HL-60/S4 treated with retinoic acid at 250 ng/mL for 4 days and 3 days (cell line): Measurements from ENCODE around the gene PTPRS.
"Not testable (repeated sequence)": the region's sequence is repeated elsewhere in the genome, so short reads cannot be mapped to it uniquely, and the experiment has no call there.

Source experiments
- in situ Hi-C: fragments of 300-500 bp; cut with MboI; formaldehyde crosslinking; loops from 2 replicates; pipeline ENCODE4 v1.7.0; 2022; ENCODE audit warnings: low sequenced_read_pairs

The PTPRS gene

DNA sequence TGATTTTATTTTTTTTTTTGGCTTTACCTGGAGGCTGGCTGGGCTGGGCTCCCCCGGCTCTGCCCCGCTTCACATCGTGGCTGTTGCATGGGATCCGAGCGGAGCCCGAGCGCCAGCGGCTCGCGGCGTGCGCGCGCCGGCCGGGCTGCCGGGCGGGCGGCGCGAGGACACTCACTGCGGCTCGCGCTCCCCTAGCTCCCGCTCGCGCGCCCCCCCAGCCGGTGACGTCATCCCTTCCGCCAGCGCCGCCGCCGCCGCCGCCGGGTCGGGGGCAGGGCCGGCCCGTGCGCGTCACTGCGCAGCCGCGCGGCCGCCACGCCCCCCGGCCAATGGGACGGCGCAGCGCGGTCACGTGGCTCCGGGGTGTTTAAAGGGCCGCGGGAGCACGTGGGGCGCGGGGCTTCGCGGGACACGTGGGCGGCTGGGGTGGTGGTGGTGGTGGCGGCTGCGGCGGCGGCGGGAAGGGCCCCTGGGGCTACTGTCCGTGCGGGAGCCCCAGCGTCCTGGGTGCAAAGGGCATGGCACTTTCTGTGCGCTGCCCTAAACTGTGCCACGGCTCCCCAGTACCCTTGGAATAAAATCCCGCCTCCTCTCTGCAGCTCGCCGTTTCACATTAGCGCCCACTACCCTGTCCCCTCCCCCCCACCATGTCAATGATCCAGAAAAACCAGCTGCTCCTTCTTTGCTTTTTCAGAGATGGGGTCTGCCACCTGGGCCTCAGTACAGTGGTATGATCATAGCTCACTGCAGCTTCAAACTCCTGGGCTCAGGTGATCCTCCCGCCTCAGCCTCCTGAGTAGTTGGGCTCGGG is at the start of gene PTPRS:
Gene PTPRS, minus strand, starts transcription at position 176 of the 811 bp plus-strand sequence. CDS start 54,672 bp downstream, outside the sequence.
- in situ Hi-C loops, result no loop called here

DNA sequence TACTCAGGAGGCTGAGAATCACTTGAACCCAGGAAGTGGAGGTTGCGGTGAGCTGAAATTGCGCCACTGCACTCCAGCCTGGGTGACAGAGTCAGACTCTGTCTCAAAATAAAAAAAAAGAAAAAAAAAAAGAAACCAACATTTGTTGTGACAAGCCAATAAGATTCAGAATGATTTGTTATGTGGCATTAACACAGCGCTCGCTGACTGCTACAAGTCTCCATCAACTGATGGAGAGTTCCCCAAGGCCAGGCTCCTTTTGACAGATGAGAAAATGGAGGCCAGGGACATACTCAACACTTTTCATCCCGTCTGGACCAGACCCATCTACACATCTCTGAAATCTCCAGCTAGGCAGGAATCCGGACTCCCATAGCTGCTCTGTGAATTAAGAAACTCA is 48.7 kb upstream of the PTPRS start:
- in situ Hi-C loops, result no loop called here

DNA sequence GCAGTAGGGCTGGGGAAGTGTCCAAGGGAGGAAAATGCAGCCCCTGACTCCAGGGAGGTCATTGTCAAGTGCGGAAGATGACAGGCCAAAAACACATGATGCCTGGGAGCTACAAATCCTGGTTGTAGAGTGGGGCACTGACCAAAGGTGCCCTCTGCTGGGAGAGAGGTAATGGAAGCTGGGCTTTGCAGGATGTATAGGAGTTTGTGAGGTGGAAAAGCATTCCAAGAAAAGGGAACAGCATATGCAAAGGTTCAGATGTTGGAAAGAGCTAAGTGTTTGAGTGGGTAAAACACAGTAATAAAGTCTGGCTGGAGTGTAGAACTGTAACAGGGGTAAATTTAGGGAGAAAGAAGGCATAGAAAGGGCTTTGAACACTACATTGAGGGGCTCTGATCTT is 46.9 kb upstream of the PTPRS start:
- in situ Hi-C loops, result no loop called here

DNA sequence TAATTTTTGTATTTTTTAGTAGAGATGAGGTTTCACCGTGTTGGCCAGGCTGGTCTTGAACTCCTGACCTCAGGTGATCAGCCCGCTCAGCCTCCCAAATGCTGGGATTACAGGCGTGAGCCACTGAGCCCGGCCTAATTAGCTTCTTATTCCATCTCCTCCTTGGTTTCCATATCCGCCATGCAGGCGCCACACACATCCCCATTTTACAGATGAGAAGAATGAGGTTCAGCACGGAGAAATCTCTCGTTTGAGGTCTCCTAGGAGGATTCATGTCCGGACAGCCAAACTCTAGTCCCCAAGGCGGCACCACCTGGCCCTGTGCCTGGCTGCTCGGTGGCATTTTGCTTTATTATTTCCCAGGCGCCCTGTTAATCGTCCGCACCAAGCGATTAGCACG is 46.2 kb upstream of the PTPRS start:
- in situ Hi-C loops, result no loop called here

DNA sequence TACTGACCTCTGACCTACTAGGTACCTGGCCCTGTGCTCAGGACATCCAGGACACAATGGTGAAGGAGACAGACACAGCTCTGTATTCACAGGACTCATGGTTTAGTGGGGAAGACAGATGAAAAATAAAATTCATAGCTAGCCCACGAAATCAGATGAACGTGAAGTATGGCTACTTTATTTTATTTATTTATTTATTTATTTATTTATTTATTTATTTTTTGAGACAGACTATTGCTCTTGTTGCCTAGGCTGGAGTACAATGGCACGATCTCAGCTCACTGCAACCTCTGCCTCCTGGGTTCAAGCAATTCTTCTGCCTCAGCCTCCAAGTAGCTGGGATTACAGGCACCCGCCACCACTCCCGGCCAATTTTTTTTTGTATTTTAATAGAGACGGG is 40.6 kb upstream of the PTPRS start:
- in situ Hi-C loops, result not testable (repeated sequence)

DNA sequence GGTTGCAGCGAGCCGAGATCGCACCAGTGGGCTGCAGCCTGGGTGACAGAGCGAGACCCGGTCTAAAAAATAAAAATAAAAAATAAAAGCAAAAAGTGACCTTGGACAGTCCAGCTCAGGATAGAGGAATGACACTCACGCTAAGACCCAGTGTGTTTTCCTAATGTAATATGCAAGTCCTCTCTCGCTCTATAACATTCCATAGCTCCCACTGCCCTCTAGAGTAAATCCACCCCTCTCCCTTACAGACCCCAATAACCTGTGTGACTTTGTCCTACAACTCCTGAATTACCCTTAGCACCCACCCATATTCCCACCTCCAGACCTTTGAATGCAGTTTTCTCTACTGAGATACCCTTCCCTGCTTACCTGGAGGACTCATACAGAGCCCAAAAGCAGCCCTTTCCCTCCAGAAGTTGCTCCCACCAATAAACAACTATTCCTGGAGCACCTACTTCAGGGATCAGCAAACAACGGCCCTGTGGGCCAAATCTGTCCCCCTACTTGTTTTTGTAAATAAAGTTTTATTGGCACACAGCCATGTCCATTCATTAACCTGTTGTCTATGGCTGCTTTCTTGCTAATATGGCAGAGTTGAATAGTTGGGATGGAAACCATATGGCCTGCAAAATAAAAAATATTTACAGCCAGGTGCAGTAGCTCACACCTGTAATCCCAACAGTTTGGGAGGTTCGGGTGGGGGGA is 39.8 kb upstream of the PTPRS start:
- in situ Hi-C loops, result no loop called here

DNA sequence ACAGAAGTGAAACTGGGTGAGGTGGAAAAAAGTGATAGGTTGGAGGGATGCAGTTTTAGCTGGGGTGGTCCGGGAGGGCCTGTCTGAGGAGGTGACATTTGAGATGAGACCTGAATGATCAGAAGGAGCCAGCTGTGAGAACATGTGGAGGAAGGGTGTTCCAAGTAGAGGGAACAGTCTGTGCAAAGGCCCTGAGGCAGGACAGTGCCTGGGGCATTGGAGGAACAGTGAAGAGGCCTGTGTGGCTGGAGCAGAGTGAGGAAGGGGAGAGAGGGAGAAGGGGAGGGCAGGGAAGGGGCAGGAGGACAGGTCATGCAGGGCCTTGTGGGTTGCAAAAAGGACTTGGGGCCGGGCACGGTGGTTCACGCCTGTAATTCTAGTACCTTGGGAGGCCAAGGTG is 36.3 kb upstream of the PTPRS start:
- in situ Hi-C loops, result no loop called here

DNA sequence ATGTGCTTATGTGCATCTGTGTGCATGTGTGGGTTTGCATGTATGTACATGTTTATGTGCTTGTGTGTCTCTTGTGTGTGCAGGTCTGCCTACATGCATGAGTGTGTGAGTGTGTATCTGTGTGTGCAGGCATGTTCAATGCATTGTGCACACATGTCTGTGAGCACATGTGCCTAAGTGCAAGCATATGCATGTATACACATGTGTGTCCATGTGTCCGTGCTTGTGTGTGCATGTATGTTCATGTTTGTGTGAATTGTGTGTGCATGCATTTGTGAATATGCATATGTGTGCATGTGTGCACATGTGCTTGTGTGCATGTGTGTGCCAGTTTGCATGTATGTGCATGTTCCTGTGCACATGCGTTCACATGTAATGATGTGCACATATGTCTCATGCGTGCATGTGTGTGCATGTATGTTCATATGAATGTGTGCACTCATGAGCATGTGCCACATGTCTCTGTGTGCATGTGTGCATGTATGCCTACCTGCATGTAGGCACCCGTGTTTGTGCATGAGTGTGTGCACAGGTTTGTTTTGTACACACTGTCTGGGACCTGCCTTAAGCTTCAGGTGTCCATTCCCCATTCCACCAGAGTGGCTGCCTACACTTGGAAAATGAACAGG is 32.1 kb upstream of the PTPRS start:
- in situ Hi-C loops, result no loop called here

DNA sequence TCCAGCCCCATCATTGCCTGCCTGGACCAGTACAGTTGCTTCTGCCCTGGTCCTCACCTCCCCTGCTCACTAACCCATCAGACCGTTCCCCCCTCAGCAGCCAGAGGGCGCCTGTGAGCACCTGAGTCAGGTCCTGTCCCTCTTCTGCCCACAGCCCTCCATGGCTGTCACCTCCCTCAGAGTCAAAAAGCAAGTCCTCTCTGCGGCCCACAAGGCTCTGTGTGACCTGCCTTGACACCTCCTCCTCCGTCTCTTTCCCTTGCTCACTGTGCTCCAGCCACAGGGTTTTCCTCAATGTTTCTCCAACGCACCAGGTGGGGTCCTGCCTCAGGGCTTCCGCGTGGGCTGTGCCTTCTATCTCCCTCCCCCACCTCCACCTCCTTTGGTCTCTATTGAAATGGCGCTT is 29.4 kb upstream of the PTPRS start:
- in situ Hi-C loops, result no loop called here

DNA sequence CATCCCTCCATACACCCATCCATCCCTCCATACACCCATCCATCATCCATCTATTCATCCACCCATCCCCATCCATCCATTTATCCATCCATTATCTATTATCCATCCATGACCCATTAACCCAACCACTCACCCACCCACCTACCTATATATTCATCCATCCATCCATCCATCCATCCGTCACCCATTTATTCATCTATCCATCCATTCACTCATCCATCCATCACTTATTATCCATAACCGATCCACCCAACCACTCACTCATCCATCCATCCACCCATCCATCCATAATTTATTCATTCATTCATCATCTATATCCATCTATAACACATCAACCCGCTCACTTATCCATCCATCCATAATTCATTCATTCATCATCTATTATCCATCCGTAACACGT is 28.7 kb upstream of the PTPRS start:
- in situ Hi-C loops, result no loop called here

DNA sequence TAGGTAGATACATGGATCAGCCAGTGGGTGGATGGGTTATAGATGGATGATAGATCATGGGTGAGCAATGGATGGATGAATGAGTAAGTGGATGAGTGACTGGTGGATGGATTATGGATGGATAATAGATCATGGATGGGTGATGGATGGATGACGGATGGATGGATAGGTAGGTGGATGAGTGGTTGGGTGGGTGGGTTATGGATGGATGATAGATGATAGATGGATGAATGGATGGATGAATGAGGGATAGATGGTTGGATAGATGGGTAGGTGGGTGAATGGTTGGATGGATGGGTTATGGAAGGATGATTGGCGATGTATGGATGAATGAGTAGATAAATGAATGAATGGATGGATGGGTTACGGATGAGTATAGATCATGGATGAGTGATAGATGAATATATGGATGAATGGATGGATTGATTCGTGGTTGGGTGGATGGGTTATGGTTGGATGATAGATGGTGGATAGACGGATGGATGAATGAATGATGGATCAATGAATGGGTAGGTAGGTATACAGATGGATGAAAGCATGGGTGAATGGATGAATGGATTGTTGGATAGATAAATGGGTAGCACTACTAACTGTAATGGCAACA is 27.0 kb upstream of the PTPRS start:
- in situ Hi-C loops, result no loop called here

DNA sequence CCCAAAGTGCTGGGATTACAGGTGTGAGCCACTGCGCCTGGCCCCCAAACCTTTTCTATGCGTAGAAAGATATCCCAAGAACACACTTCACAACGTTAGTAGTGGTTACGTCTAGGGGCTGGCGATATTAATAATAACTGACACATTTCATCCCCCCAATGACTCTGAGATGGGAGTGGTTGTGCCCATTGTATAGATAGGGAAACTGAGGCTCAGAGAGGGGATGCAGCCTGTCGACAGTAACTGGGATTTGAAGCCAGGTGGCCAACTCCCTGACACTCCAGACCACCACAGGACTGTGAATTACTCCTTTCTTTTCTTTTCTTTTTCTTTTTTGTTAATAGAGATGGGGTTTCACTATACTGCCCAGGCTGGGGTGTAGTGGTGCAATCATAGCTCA is 25.3 kb upstream of the PTPRS start:
- in situ Hi-C loops, result no loop called here

DNA sequence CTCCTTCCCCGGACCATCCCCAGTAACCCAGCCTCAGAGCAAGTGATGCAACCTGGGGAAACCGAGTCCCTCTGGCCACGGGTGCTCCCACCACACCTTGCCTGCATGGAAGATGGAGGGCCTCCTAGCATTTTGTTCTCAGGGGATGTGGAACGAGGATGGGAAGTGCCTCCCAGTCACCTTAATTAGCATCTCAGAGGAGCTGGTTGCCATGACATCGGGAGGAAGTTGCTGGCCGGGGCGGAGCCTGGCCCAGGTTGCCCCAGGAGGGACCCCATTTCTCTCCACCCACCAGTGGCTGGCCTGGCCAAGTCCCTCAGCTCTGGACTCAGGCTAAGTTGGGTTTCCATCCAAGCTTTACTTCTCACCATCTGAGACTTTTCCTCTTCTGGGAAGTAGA is 24.1 kb upstream of the PTPRS start:
- in situ Hi-C loops, result no loop called here

DNA sequence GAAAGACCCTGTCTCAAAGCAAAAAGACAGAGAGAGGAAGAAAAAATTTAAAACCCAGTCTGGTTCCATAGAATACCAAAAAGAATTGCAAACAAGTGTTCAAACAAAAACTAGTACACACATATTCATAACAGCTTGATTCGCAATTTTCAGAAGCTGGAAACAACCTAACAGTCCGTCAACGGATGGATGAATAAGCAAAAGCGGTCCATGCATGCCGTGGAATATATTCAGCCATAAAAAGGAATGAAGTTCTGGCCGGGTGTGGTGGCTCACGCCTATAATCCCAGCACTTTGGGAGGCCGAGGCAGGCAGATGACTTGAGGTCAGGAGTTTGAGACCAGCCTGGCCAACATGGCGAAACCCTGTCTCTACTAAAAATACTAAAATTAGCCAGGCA is 21.2 kb upstream of the PTPRS start:
- in situ Hi-C loops, result not testable (repeated sequence)

DNA sequence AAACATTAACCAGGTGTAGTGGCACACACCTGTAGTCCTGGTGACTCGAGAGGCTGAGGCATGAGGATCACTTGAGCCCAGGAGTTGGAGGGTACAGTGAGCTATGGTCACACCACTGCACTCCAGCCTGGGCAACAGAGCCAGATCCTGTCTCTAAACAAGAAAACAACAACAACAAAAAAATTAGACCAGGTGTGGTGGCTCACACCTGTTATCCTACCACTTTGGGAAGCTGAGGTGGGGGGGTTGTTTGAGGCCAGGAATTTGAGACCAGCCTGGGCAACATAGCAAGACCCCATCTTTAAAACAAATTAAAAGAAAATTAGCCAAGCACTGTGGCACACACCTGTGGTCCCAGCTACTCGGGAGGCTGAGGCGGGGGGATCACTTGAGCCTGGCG is 20.8 kb upstream of the PTPRS start:
- in situ Hi-C loops, result no loop called here

DNA sequence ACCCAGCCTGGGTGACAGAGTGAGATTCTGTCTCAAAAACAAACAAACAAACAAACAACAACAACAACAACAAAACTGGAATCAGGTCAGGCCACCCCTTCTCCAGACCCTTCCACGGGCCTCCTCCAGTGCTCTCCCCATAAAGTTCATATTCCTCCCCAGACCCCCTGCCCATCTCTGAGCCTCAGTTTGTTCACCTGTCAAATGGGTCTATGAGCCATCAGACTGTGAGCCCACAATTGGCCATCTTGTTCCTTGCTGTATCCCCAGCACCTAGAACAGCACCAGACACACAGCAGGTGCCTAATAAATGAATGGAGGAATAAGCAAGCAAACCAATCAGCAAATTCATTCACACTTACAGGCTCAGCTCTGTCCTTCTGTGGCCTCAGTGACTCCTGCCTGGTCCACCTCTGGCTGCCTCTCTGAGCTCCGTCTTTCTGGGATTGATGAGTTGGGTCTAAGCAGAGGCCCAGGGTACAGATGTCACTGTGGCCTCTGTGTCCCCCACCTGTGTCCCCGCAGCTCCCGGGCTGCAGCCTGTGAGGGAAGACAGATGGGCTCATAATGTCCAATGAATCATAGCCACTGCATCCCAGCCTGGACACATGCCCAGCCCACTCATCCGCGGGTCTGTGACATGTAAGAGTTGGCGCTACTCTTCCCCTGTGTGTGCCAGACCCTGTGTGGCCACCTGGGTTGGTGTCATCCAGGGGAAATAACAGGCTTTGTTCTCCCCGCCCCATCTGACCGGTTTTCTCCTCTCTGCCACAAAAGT is 19.6 kb upstream of the PTPRS start:
- in situ Hi-C loops, result no loop called here

DNA sequence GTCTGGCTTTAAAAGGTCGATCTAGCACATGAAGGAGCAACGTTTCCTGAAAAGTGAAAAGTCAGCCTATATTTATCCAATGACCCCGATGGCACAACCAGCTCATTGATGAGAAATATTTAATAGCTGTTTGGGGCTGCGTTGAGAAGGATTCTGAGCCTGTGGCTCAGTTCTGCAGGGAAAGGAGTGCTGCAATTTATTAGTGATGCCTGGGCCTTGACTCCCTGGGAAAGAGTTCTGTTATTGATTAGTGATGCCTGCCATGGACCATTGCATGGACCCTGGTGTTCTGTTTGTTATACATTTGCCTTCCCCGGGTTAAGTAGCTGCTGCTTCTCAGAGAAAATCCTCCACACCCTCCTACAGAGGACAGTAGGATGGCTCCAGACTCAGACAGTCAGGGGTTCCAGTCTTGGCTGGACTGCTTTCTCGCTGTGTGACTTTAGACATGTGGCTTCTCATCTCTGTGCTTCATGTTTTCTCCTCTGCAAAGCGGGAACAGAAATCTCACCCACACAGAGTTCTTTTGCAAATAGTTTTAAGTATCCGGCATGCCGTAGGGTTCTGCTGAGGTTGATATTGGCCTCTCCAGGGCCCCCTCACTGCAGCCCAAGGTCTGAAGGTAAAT is 17.7 kb upstream of the PTPRS start:
- in situ Hi-C loops, result no loop called here

DNA sequence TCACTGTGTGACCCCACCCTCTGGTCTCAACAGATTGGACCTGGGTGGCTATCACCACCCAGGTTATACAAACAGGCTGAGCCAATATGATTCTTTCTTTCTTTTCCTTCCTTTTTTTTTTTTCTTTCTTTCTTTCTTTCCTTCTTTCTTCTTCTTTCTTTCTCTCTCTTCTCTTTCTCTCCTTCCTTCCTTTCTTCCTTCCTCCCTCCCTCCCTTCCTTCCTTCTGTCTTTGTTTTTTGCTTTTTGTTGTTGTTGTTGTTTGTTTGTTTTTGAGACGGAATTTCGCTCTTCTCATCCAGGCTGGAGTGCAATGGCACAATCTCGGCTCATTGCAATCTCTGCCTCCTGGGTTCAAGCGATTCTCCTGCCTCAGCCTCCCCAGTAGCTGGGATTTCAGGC is 17.0 kb upstream of the PTPRS start:
- in situ Hi-C loops, result no loop called here

DNA sequence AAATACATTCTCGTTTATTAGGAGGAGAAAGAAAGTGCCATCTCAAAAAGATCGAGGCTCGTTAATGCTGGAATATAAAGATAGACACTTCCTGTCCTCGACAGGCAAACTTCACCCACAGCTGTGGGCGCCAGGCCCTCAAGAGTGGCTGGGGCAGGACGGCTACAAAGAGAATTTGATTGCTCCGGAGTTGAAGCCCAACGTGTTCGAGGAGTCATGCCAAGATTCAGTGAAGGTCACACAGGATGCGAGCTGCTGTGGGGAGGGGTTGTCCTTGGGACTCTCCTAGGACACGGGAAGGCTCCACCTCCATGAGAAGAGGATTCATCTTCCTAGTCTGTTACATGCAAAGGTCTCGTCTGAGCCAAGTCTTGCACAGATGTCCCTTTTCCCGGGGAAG is 16.3 kb upstream of the PTPRS start:
- in situ Hi-C loops, result no loop called here

DNA sequence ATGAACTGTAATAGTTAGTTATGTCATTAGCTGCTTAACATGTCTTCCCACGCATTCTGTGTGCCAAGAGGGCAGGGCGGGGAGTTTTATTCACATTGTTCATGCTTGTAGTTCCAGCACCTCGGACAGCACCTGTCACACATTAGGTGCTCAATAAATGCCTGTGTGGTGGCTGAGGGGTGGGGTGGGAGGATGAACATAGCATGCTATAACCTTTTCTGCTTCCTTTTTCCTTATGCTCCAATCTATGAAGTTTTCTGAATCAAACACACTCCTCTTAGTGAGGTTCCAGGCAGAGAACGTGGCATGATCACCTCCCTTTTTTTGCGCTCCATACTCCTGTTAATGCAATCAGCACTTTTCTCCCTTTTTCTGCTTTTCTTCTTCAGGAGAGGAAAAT is 15.8 kb upstream of the PTPRS start:
- in situ Hi-C loops, result no loop called here
